CD4-positive, alpha-beta T cell (primary cell): ENCODE data around the gene ASB10. TPM values are rescaled to one million over a fixed set of nuclear protein-coding genes. Genes with fewer than 3 reads are reported as not detected.

Experiments
- ATAC-seq: fragments of 200-7000 bp; cut with Tn5 transposase; one replicate; pipeline ENCODE4 v1.10.0; 2022; ENCODE audit warnings: mild to moderate bottlenecking; ENCODE audit not compliant: poor library complexity
- CTCF ChIA-PET: fragments of 350-600 bp; sonication (Branson Sonifier 250); formaldehyde crosslinking; loops from one replicate; lab custom pipeline; 2021; ENCODE audit warnings: antibody characterized with exemption, inconsistent platforms; lab: Charles Lee
- POLR2A ChIA-PET: fragments of 350-600 bp; sonication (Branson Sonifier 250); formaldehyde crosslinking; loops from one replicate; lab custom pipeline; 2021; ENCODE audit warnings: antibody characterized with exemption, inconsistent platforms; lab: Charles Lee
- DNase-seq, 14 experiments: peaks; one replicate each; pipeline ENCODE4 v3.0.0-alpha.2; 2013 to 2020; ENCODE audit warnings: mixed read lengths in 2 of 14
- H3K27ac ChIP-seq, 2 donors: one replicate each; pipeline versions ENCODE4 v1.5.1 to v1.7.0; 2013; ENCODE audit warnings: low read length in 2 of 2, low read depth in 1 of 2, mild to moderate bottlenecking in 1 of 2
- H3K27me3 ChIP-seq, 2 experiments: 1 replicate in 1 of 2; 2 replicates in 1 of 2; pipeline versions ENCODE4 v1.6.1 to v1.7.0; 2013; ENCODE audit warnings: low read length in 2 of 2, control low read depth in 1 of 2, mild to moderate bottlenecking in 1 of 2, moderate library complexity in 1 of 2; ENCODE audit not compliant: insufficient read depth in 2 of 2, control insufficient read depth in 1 of 2
- H3K36me3 ChIP-seq: one replicate; pipeline ENCODE4 v1.6.1; 2013; ENCODE audit warnings: low read length, control low read depth; ENCODE audit not compliant: insufficient read depth
- H3K4me1 ChIP-seq: one replicate; pipeline ENCODE4 v1.6.1; 2013; ENCODE audit warnings: low read length, control low read depth; ENCODE audit not compliant: insufficient read depth
- H3K4me3 ChIP-seq: one replicate; pipeline ENCODE4 v1.5.1; 2013; ENCODE audit warnings: mild to moderate bottlenecking, low read length, moderate library complexity
- H3K9me3 ChIP-seq, 2 experiments: 1 replicate in 1 of 2; 2 replicates in 1 of 2; pipeline versions ENCODE4 v1.6.1 to v1.7.0; 2013; ENCODE audit warnings: low read length in 2 of 2, mild to moderate bottlenecking in 2 of 2, control low read depth in 1 of 2, moderate library complexity in 1 of 2; ENCODE audit not compliant: control insufficient read depth in 1 of 2, insufficient read depth in 1 of 2
- H3K27ac Mint-ChIP-seq: one replicate; pipeline ENCODE4 v1.8.0; 2020; ENCODE audit warnings: mixed read lengths
- H3K27me3 Mint-ChIP-seq: one replicate; pipeline ENCODE4 v1.8.0; 2021; ENCODE audit warnings: mixed read lengths
- H3K36me3 Mint-ChIP-seq: one replicate; pipeline ENCODE4 v1.8.0; 2021; ENCODE audit warnings: low read depth, mixed read lengths
- H3K4me1 Mint-ChIP-seq: one replicate; pipeline ENCODE4 v1.8.0; 2021; ENCODE audit warnings: low read depth, mixed read lengths
- H3K4me3 Mint-ChIP-seq: one replicate; pipeline ENCODE4 v1.8.0; 2020; ENCODE audit warnings: mild to moderate bottlenecking, mixed read lengths
- H3K9me3 Mint-ChIP-seq: one replicate; pipeline ENCODE4 v1.8.0; 2020; ENCODE audit warnings: mixed read lengths
- intact Hi-C, 2 experiments: fragments of 100-400 bp; cut with DNase I in 1 of 2; cut with micrococcal nuclease in 1 of 2; formaldehyde crosslinking; loops; one replicate each; pipeline versions ENCODE4 v1.15.1 to v1.9.0; 2023 to 2025; cut with DNase I, micrococcal nuclease
- total RNA-seq, 174 experiments: library from RNA in 2 of 174; stranded (reverse) in 2 of 174; gene quantifications; one replicate each; pipeline ENCODE4 v1.2.3 and lab custom pipeline; 2021 to 2026
- TF ChIP-seq, protein P1 (sequence below): fragments of 200-600 bp; IDR thresholded peaks from one replicate; pipeline ENCODE4 v1.8.0; 2022; ENCODE audit warnings: antibody characterized with exemption, mild to moderate bottlenecking

ASB10 gene
- total RNA-seq, 2 experiments from 2014 or later = not detected

DNA sequence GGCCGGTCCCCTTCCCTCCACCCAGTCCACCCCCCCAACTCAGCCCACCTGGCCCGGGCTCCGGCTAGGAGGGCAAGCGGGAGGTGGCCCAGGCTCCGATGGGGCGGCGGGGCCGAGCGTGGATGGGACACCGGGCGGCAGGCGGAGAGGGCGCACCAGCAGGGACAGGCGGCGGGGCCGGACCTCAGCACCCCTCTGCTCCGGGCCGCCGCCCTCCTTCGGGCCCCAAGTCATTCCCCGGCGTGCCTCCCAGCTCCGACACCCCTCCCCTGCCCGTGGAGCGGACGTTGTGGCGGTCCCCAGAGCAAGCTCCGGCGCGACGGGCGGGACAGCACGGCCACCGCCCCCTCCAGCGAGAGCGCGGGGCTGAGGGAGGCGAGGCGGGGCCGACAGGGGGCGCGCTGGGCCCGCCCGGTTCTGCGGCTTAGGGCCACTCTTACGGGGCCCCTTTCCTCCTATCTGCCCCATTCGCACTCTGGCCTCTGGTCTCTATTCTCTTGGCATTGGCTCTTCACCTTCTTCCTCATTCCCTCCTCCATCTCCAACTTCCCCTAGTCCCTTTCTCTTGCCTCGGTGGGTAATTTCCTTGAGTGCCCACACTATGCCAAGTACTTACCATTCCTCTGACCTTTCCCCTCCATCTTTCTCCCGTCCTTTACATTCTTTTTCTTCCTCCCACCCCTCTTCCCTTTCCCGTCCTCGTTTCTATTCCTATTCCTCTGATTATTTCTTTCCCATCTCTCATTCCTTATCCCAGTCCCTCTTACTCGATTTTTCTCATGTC lies 18.9 kb downstream of the ASB10 start:
- Mint-ChIP-seq H3K27ac (no peak overlapping the region), H3K27me3 (peaks cover 41% of the 10 kb centered on the region), H3K9me3 (no peaks in the 10 kb centered on the region), H3K4me1 (peaks cover 13% of the 10 kb centered on the region), H3K36me3 (no peaks in the 10 kb centered on the region), H3K4me3 (peak overlapping the region; percentile 80)
- peak in 13 of 14 experiments; percentile 30 to 82 (median 56) for DNase-seq
- peaks cover 40 to 42% of the 10 kb centered on the region in 2 experiments for H3K27me3 ChIP-seq
- H3K4me1 ChIP-seq = peaks cover 26% of the 10 kb centered on the region
- H3K36me3 ChIP-seq = no peaks in the 10 kb centered on the region
- ChIA-PET POLR2A (no interaction called here), CTCF (interaction anchor here (0.6 to 1.4 kb wide), 5 partner anchors 11 to 76 kb away, joined by 3 to 4 read pairs (median 3); partner anchors contain the start of gene ABCF2)
- peak overlapping the region; percentile 20 for H3K4me3 ChIP-seq
- TF ChIP-seq, protein P1, sequence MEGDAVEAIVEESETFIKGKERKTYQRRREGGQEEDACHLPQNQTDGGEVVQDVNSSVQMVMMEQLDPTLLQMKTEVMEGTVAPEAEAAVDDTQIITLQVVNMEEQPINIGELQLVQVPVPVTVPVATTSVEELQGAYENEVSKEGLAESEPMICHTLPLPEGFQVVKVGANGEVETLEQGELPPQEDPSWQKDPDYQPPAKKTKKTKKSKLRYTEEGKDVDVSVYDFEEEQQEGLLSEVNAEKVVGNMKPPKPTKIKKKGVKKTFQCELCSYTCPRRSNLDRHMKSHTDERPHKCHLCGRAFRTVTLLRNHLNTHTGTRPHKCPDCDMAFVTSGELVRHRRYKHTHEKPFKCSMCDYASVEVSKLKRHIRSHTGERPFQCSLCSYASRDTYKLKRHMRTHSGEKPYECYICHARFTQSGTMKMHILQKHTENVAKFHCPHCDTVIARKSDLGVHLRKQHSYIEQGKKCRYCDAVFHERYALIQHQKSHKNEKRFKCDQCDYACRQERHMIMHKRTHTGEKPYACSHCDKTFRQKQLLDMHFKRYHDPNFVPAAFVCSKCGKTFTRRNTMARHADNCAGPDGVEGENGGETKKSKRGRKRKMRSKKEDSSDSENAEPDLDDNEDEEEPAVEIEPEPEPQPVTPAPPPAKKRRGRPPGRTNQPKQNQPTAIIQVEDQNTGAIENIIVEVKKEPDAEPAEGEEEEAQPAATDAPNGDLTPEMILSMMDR = peak; percentile 71
- no peak overlapping the region for H3K27ac ChIP-seq
- intact Hi-C loops = loop anchor here (2.0 to 10.0 kb wide), 3 partner anchors 77 to 135 kb away; partner anchors contain the start of gene SMARCD3 (in 2 of the 2)
- H3K9me3 ChIP-seq = no peaks in the 10 kb centered on the region
- ATAC-seq = peak; percentile 73

DNA sequence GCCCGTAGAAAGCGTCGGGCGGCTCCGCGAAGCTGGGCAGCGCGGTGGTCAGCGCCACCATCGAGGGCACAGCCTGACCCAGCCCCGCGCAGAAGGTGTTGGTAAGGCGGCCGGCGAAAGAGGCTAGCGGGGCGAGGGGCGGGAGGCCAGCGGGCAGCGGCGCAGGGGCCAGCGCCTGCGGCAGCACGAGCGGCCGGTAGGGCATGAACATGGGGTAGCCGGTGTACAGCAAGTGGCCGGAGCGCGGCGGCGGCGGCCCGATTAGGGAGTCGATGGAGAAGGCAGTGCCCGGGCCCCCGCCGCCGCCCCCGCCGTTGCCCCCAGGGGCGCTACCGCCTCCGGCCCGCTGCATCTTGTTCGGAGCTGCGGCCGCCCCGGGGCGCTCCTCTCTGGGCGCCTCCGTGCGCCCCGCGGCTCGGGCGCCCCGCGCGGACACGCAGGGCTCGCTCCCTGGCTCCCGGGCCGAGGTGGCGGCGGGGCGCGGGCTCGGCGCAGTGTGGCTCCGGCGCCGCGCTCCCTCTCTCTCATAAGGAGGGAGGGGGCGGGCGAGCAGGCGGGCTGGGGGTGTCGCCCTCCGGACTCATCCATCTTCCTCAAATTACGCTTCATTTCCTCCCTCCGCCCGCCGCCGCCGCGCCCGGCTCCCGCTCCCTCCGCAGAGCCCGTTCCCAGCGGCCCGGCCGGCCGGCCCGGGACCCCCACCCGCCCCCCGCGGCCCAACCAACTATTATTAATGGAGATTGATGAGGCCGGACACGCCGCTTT lies 19.7 kb downstream of the ASB10 start, which contains the start of gene GBX1:
GBX1 (minus strand) TSS at position 498 of the 765 bp plus-strand sequence; CDS start at position 352, 146 bp downstream.
- Mint-ChIP-seq H3K27me3 (peaks cover 33% of the 10 kb centered on the region), H3K9me3 (no peaks in the 10 kb centered on the region), H3K4me3 (peak within 1 kb of the TSS; percentile 80), H3K4me1 (peaks cover 13% of the 10 kb centered on the region), H3K36me3 (no peaks in the 10 kb centered on the region), H3K27ac (no peak within 1 kb of the TSS)
- ChIA-PET CTCF (interaction anchor here (0.6 to 1.4 kb wide), 6 partner anchors 10 to 77 kb away, joined by 3 to 4 read pairs (median 3); partner anchors contain the start of gene ABCF2), POLR2A (no interaction called here)
- DNase-seq = peak in 5 of 14 experiments; percentile 8 to 59 (median 24)
- Histone ChIP-seq H3K9me3 (no peaks in the 10 kb centered on the region), H3K4me3 (peak within 1 kb of the TSS; percentile 25), H3K27ac (no peak within 1 kb of the TSS), H3K27me3 (peaks cover 42 to 43% of the 10 kb centered on the region in 2 experiments), H3K4me1 (peaks cover 18% of the 10 kb centered on the region), H3K36me3 (no peaks in the 10 kb centered on the region)
- TF ChIP-seq, protein P1 = no peak
- ATAC-seq = peak; percentile 54
- intact Hi-C loops = loop anchor here (5.0 to 10.0 kb wide), 2 partner anchors 77 to 80 kb away; partner anchors contain the start of gene SMARCD3 (in 2 of the 2)

DNA sequence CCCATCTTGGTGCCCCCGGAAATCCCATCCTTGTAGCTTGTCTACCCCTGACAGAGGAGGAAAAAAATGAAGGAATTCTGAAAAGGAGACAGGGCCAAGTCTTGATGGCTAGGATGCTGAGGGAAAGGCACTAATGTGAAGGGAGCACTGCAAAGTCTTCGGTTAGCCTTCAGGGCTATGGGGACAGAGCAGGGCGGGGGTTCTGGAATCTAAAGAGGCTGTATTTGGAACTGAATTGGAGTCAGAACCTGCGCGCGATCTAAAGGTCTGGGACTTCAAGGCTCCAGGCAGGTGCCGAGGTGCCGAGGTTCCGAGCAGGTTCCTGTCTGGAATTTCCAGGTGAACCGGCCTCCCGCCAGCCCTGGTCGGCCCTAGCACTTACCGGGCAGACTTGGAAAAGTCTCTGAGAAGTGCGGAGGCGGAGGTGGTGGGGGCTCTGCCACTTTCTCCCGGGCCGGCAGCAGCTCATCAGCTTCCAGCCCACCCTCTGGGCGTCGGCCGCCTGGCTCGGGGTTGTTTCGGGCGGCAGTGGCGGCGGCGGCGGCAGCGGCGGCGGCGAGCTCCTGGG lies 20.3 kb downstream of the ASB10 start:
- DNase-seq (peak in 2 of 14 experiments; percentile 26), ATAC-seq (peak; percentile 14)
- Histone ChIP-seq H3K27ac (no peak overlapping the region), H3K9me3 (no peaks in the 10 kb centered on the region), H3K27me3 (peaks cover 42 to 43% of the 10 kb centered on the region in 2 experiments), H3K36me3 (no peaks in the 10 kb centered on the region), H3K4me3 (peak overlapping the region; percentile 25), H3K4me1 (peaks cover 17% of the 10 kb centered on the region)
- no peak overlapping the region for H3K27ac Mint-ChIP-seq
- peaks cover 29% of the 10 kb centered on the region for H3K27me3 Mint-ChIP-seq
- intact Hi-C loops = loop anchor here (5.0 to 10.0 kb wide), 2 partner anchors 78 to 81 kb away; partner anchors contain the start of gene SMARCD3 (in 2 of the 2)
- H3K4me3 Mint-ChIP-seq = peak overlapping the region; percentile 75
- CTCF ChIA-PET = interaction anchor here (0.6 to 1.4 kb wide), 4 partner anchors 10 to 60 kb away, joined by 3 to 4 read pairs (median 3); partner anchors contain the start of gene ABCF2
- TF ChIP-seq, protein P1 = no peak
- POLR2A ChIA-PET = no interaction called here
- no peaks in the 10 kb centered on the region for H3K9me3 Mint-ChIP-seq
- H3K36me3 Mint-ChIP-seq = no peaks in the 10 kb centered on the region
- H3K4me1 Mint-ChIP-seq = peaks cover 13% of the 10 kb centered on the region
